Measurements from ENCODE around the gene OR10V1. TPM values are rescaled to one million over a fixed set of nuclear protein-coding genes. Genes with fewer than 3 reads are reported as not detected.

The OR10V1 gene
- total and polyA plus RNA-seq, 2 donors (not counting 1 experiment from before 2014, with no cell fraction given), result not detected

GRCh38 chr11:59728913-59729312 is 15.3 kb upstream of the OR10V1 start:
- H3K27me3 Mint-ChIP-seq, result peaks cover 10% of the 10 kb centered on the region
- ChIA-PET POLR2A (no interaction called here), CTCF (no interaction called here)
- no peaks in the 10 kb centered on the region for H3K27me3 ChIP-seq (replicated peaks in 1 of 4; ENCODE audit: control extremely low read depth in 1 of 4, control insufficient read depth in 3 of 4, insufficient read depth in 4 of 4, low read length in 3 of 4)
- H3K4me1 Mint-ChIP-seq, result no peaks in the 10 kb centered on the region
- DNase-seq (no peak), ATAC-seq (ENCODE audit: low read depth) (no peak)
- H3K27ac ChIP-seq (ENCODE audit: low read length in 2 of 2), result no peak overlapping the region
- no peak overlapping the region for H3K27ac Mint-ChIP-seq
- H3K9me3 ChIP-seq (ENCODE audit: control extremely low read depth in 1 of 3, control insufficient read depth in 2 of 3, insufficient read depth in 1 of 3, low read length in 2 of 3), result no peaks in the 10 kb centered on the region
- no peak overlapping the region for H3K4me2 ChIP-seq (replicated peaks; ENCODE audit: low read depth, low read length, poor library complexity, severe bottlenecking)
- no peaks in the 10 kb centered on the region for H3K36me3 ChIP-seq (replicated peaks in 1 of 2; ENCODE audit: control extremely low read depth in 1 of 2, control insufficient read depth in 1 of 2, extremely low read depth in 1 of 2, insufficient read depth in 2 of 2, low read length in 1 of 2)
- no peak overlapping the region for H3K4me3 ChIP-seq (ENCODE audit: control extremely low read depth in 1 of 5, extremely low read depth in 1 of 5, insufficient read depth in 1 of 5, low read depth in 2 of 5, low read length in 4 of 5)
- H3K79me2 ChIP-seq (ENCODE audit: control insufficient read depth, insufficient read depth, low read length), result no peaks in the 10 kb centered on the region
- no peaks in the 10 kb centered on the region for H4K20me1 ChIP-seq (ENCODE audit: control insufficient read depth, insufficient read depth, low read length, poor library complexity, severe bottlenecking)
- H3K9ac ChIP-seq (ENCODE audit: low read length), result no peak overlapping the region
- no peak overlapping the region for H3K4me3 Mint-ChIP-seq
- WGBS (ENCODE audit: insufficient coverage), result 18% methylated on average over 1 of the region's 1 CpG
- no peak for TF ChIP-seq EZH2 (IDR thresholded peaks at IDR 0.05; ENCODE audit: borderline replicate concordance, insufficient read depth, low read depth, low read length, poor library complexity, severe bottlenecking)
- no peak for TF ChIP-seq CTCF (IDR thresholded peaks at IDR 0.05)
- H2AFZ ChIP-seq (ENCODE audit: insufficient read depth, low read depth, low read length, poor library complexity, severe bottlenecking), result peak overlapping the region; percentile 40
- no peaks in the 10 kb centered on the region for H3K9me3 Mint-ChIP-seq (ENCODE audit: insufficient read depth)
- intact Hi-C loops (cut with micrococcal nuclease), result no loop called here
- H3K4me1 ChIP-seq (ENCODE audit: control insufficient read depth in 2 of 2, insufficient read depth in 2 of 2, low read length in 2 of 2), result no peaks in the 10 kb centered on the region

GRCh38 chr11:59728154-59728553 is 14.5 kb upstream of the OR10V1 start:
- no CpG with 5 or more reads among the region's 3 CpGs for WGBS (ENCODE audit: insufficient coverage)
- Histone ChIP-seq H3K27me3 (replicated peaks in 1 of 4; ENCODE audit: control extremely low read depth in 1 of 4, control insufficient read depth in 3 of 4, insufficient read depth in 4 of 4, low read length in 3 of 4) (no peaks in the 10 kb centered on the region), H2AFZ (ENCODE audit: insufficient read depth, low read depth, low read length, poor library complexity, severe bottlenecking) (no peak overlapping the region), H3K27ac (ENCODE audit: low read length in 2 of 2) (no peak overlapping the region), H3K79me2 (ENCODE audit: control insufficient read depth, insufficient read depth, low read length) (no peaks in the 10 kb centered on the region), H3K9ac (ENCODE audit: low read length) (no peak overlapping the region), H3K9me3 (ENCODE audit: control extremely low read depth in 1 of 3, control insufficient read depth in 2 of 3, insufficient read depth in 1 of 3, low read length in 2 of 3) (no peaks in the 10 kb centered on the region), H3K4me2 (replicated peaks; ENCODE audit: low read depth, low read length, poor library complexity, severe bottlenecking) (no peak overlapping the region), H3K4me3 (ENCODE audit: control extremely low read depth in 1 of 5, extremely low read depth in 1 of 5, insufficient read depth in 1 of 5, low read depth in 2 of 5, low read length in 4 of 5) (no peak overlapping the region), H4K20me1 (ENCODE audit: control insufficient read depth, insufficient read depth, low read length, poor library complexity, severe bottlenecking) (no peaks in the 10 kb centered on the region), H3K36me3 (replicated peaks in 1 of 2; ENCODE audit: control extremely low read depth in 1 of 2, control insufficient read depth in 1 of 2, extremely low read depth in 1 of 2, insufficient read depth in 2 of 2, low read length in 1 of 2) (no peaks in the 10 kb centered on the region), H3K4me1 (ENCODE audit: control insufficient read depth in 2 of 2, insufficient read depth in 2 of 2, low read length in 2 of 2) (no peaks in the 10 kb centered on the region)
- ChIA-PET POLR2A (no interaction called here), CTCF (no interaction called here)
- Mint-ChIP-seq H3K27ac (no peak overlapping the region), H3K9me3 (ENCODE audit: insufficient read depth) (no peaks in the 10 kb centered on the region), H3K4me3 (no peak overlapping the region), H3K4me1 (no peaks in the 10 kb centered on the region), H3K27me3 (peaks cover 15% of the 10 kb centered on the region)
- intact Hi-C loops (cut with micrococcal nuclease), result no loop called here
- no peak for TF ChIP-seq EZH2 (IDR thresholded peaks at IDR 0.05; ENCODE audit: borderline replicate concordance, insufficient read depth, low read depth, low read length, poor library complexity, severe bottlenecking)
- TF ChIP-seq CTCF (IDR thresholded peaks at IDR 0.05), result no peak
- no peak for DNase-seq
- no peak for ATAC-seq (ENCODE audit: low read depth)
